Astrocyte of the spinal cord (primary cell): ENCODE data around the gene ACTR3.

Experiments
- DNase-seq: peaks from one replicate; pipeline ENCODE4 v3.0.0; 2011; ENCODE audit warnings: low read depth, low spot score
- H3K4me3 ChIP-seq: 2 replicates; pipeline ENCODE4 v1.5.1; 2011; ENCODE audit warnings: low read depth, mild to moderate bottlenecking, low read length, moderate library complexity
- CTCF ChIP-seq: IDR thresholded peaks from 2 replicates; pipeline ENCODE4 v1.5.1; 2012; ENCODE audit warnings: low read depth, mild to moderate bottlenecking, low read length, inconsistent platforms
- in situ Hi-C: cut with HindIII; loops from 2 replicates; pipeline ENCODE4 v1.10.0; 2017; ENCODE audit warnings: low sequenced_read_pairs

Gene ACTR3

GRCh38 chr2:114001937-114002336 lies 112.0 kb downstream of the ACTR3 start:
- no peak for TF ChIP-seq CTCF
- no peak for DNase-seq
- no peak overlapping the region for H3K4me3 ChIP-seq
- in situ Hi-C loops, result no loop called here

GRCh38 chr2:114005110-114005783 lies 115.4 kb downstream of the ACTR3 start:
- no peak for DNase-seq
- TF ChIP-seq CTCF, result no peak
- no peak overlapping the region for H3K4me3 ChIP-seq
- in situ Hi-C loops, result no loop called here

- in situ Hi-C loops, result no loop called here
- H3K4me3 ChIP-seq, result no peak overlapping the region
- DNase-seq, result no peak
- no peak for TF ChIP-seq CTCF
Measured at GRCh38 chr2:114006460-114006859, 116.6 kb downstream of the ACTR3 start.

GRCh38 chr2:114007436-114007835 lies 117.5 kb downstream of the ACTR3 start:
- no peak for DNase-seq
- TF ChIP-seq CTCF, result no peak
- no peak overlapping the region for H3K4me3 ChIP-seq
- in situ Hi-C loops, result no loop called here

- in situ Hi-C loops, result no loop called here
- no peak for DNase-seq
- TF ChIP-seq CTCF, result no peak
- H3K4me3 ChIP-seq, result no peak overlapping the region
Measured at GRCh38 chr2:114008720-114009119, 118.8 kb downstream of the ACTR3 start.

GRCh38 chr2:114009205-114009944 lies 119.5 kb downstream of the ACTR3 start:
- in situ Hi-C loops, result no loop called here
- no peak overlapping the region for H3K4me3 ChIP-seq
- DNase-seq, result no peak
- TF ChIP-seq CTCF, result no peak
